Hepatocyte (in vitro differentiated cells): ENCODE data around the gene OXT. TPM values are rescaled to one million over a fixed set of nuclear protein-coding genes. Genes with fewer than 3 reads are reported as not detected.
"Not testable (repeated sequence)": the region's sequence is repeated elsewhere in the genome, so short reads cannot be mapped to it uniquely, and the experiment has no call there.

Experiments used
- DNase-seq: peaks from one replicate; pipeline ENCODE4 v3.0.0-alpha.2; 2016; ENCODE audit warnings: low spot score
- H2AFZ ChIP-seq: fragments of 200-600 bp; sonication (generic); 2 replicates; pipeline ENCODE4 v1.6.0; 2016; ENCODE audit warnings: antibody characterized with exemption, mild to moderate bottlenecking
- H3K27ac ChIP-seq: fragments of 200-600 bp; sonication (generic); 2 replicates; pipeline ENCODE4 v1.5.1; 2016; ENCODE audit warnings: mild to moderate bottlenecking
- H3K27me3 ChIP-seq: fragments of 200-600 bp; sonication (generic); 2 replicates; pipeline ENCODE4 v1.6.1; 2016
- H3K36me3 ChIP-seq: fragments of 200-600 bp; sonication (generic); replicated peaks from 2 replicates; pipeline ENCODE4 v1.5.1; 2016; ENCODE audit warnings: low read depth; ENCODE audit not compliant: insufficient read depth
- H3K4me1 ChIP-seq: fragments of 200-600 bp; sonication (generic); 2 replicates; pipeline ENCODE4 v1.5.1; 2016; ENCODE audit warnings: mild to moderate bottlenecking, moderate library complexity; ENCODE audit not compliant: insufficient read depth
- H3K4me2 ChIP-seq: fragments of 200-600 bp; sonication (generic); 2 replicates; pipeline ENCODE4 v1.6.0; 2016
- H3K4me3 ChIP-seq: fragments of 200-600 bp; sonication (generic); 2 replicates; pipeline ENCODE4 v1.5.1; 2016; ENCODE audit warnings: mild to moderate bottlenecking
- H3K79me2 ChIP-seq: fragments of 200-600 bp; sonication (generic); 2 replicates; pipeline ENCODE4 v1.6.0; 2017; ENCODE audit warnings: mild to moderate bottlenecking
- H3K9me2 ChIP-seq: fragments of 200-600 bp; sonication (generic); replicated peaks from 2 replicates; pipeline ENCODE4 v1.6.0; 2017; ENCODE audit warnings: mild to moderate bottlenecking; ENCODE audit not compliant: insufficient read depth
- H3K9me3 ChIP-seq: fragments of 200-600 bp; sonication (generic); 2 replicates; pipeline ENCODE4 v1.5.1; 2016; ENCODE audit warnings: low read depth, mild to moderate bottlenecking
- H4K20me1 ChIP-seq: fragments of 200-600 bp; sonication (generic); 2 replicates; pipeline ENCODE4 v1.6.0; 2016; ENCODE audit warnings: mild to moderate bottlenecking; ENCODE audit not compliant: insufficient read depth, poor library complexity, severe bottlenecking
- EZH2 ChIP-seq: fragments of 200-600 bp; sonication (generic); IDR thresholded peaks from 2 replicates; pipeline ENCODE4 v1.6.1; 2016; ENCODE audit warnings: antibody characterized with exemption, mild to moderate bottlenecking, borderline replicate concordance
- EZH2phosphoT487 ChIP-seq: fragments of 200-600 bp; sonication (generic); IDR thresholded peaks from one replicate; pipeline ENCODE4 v1.6.1; 2018; ENCODE audit warnings: antibody characterized with exemption, mild to moderate bottlenecking, low read depth, moderate library complexity; ENCODE audit not compliant: unreplicated experiment, severe bottlenecking
- WGBS: methylation state at CpG from one replicate; pipeline ENCODE4 v1.1.6; 2016; ENCODE audit warnings: low lambda C conversion rate; ENCODE audit errors: missing lambda C conversion rate; 5-methylcytosine and 5-hydroxymethylcytosine counted together
- polyA plus RNA-seq: library from polyadenylated mRNA; unstranded; fragments of >200 nt; fragmentation: Nextera tagmentation; extraction: Ambion mirVana; gene quantifications from 2 replicates; pipeline ENCODE4 v1.2.1, GENCODE V29; 2016
- total RNA-seq: library from RNA; depleted of rRNA; stranded (reverse); fragments of >200 nt; gene quantifications from 2 replicates; pipeline ENCODE4 v1.2.3, GENCODE V29; 2014
- TF ChIP-seq, protein P1 (sequence below): fragments of 200-600 bp; sonication (generic); IDR thresholded peaks from 2 replicates; pipeline ENCODE4 v1.5.1; 2016; ENCODE audit warnings: antibody characterized with exemption, mild to moderate bottlenecking; ENCODE audit not compliant: poor library complexity

The OXT gene
- total RNA-seq (0.92 TPM in 1 of 2 replicates, not detected in the other), polyA plus RNA-seq (3.4 and 4.3 TPM in 2 replicates)

DNA sequence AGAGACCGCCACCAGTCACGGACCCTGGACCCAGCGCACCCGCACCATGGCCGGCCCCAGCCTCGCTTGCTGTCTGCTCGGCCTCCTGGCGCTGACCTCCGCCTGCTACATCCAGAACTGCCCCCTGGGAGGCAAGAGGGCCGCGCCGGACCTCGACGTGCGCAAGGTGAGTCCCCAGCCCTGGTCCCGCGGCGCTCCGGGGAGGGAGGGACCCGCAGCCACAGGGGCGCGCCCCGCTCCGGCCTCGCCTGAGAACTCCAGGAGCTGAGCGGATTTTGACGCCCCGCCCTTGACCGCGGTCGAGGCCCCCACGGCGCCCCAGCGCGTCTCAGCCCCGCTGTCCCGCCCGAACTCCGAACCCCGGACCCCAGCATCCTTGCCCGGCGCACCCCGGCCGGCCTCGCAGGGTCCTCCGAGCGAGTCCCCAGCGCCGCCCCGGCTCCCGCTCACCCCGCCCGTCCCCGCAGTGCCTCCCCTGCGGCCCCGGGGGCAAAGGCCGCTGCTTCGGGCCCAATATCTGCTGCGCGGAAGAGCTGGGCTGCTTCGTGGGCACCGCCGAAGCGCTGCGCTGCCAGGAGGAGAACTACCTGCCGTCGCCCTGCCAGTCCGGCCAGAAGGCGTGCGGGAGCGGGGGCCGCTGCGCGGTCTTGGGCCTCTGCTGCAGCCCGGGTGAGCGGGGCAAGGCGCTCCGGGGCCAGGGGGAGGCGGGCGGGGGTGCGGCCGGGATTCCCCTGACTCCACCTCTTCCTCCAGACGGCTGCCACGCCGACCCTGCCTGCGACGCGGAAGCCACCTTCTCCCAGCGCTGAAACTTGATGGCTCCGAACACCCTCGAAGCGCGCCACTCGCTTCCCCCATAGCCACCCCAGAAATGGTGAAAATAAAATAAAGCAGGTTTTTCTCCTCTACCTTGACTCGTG is at the start of gene OXT:
OXT (plus strand) TSS at position 11 of the 920 bp plus-strand sequence; CDS start at position 47, 36 bp downstream.
- Histone ChIP-seq H2AFZ (peak within 1 kb of the TSS; percentile 90), H3K4me1 (peaks cover 10% of the 10 kb centered on the region), H3K27me3 (peaks cover 15% of the 10 kb centered on the region), H4K20me1 (no peaks in the 10 kb centered on the region), H3K9me2 (no peaks in the 10 kb centered on the region), H3K9me3 (no peaks in the 10 kb centered on the region), H3K4me2 (peak within 1 kb of the TSS; percentile 97), H3K27ac (no peak within 1 kb of the TSS), H3K79me2 (no peaks in the 10 kb centered on the region), H3K36me3 (no peaks in the 10 kb centered on the region), H3K4me3 (peak within 1 kb of the TSS; percentile 42)
- WGBS, result 26% methylated on average over 59 of the region's 95 CpGs
- peak; percentile 79 for TF ChIP-seq EZH2
- TF ChIP-seq EZH2phosphoT487, result no peak
- TF ChIP-seq, protein P1, sequence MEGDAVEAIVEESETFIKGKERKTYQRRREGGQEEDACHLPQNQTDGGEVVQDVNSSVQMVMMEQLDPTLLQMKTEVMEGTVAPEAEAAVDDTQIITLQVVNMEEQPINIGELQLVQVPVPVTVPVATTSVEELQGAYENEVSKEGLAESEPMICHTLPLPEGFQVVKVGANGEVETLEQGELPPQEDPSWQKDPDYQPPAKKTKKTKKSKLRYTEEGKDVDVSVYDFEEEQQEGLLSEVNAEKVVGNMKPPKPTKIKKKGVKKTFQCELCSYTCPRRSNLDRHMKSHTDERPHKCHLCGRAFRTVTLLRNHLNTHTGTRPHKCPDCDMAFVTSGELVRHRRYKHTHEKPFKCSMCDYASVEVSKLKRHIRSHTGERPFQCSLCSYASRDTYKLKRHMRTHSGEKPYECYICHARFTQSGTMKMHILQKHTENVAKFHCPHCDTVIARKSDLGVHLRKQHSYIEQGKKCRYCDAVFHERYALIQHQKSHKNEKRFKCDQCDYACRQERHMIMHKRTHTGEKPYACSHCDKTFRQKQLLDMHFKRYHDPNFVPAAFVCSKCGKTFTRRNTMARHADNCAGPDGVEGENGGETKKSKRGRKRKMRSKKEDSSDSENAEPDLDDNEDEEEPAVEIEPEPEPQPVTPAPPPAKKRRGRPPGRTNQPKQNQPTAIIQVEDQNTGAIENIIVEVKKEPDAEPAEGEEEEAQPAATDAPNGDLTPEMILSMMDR, result no peak
- DNase-seq, result peak; percentile 53

DNA sequence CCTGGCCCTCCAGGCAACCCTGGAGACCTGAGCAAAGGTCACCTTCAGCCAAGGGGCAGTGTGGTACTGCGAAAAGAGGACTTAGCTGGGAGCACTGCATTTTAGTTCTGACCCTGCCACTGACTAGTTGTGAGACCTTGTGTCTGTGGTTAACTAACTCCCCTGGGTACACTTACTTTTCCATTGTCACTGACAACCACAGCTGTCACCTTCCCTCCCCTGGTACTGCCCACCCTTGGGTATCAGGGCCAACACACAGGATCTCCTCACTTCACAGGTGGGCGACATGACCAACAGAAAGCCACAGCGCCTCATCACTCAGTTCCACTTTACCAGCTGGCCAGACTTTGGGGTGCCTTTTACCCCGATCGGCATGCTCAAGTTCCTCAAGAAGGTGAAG is 49.6 kb upstream of the OXT start:
- Histone ChIP-seq H3K36me3 (no peaks in the 10 kb centered on the region), H3K27me3 (no peaks in the 10 kb centered on the region), H3K4me2 (no peak overlapping the region), H3K4me3 (no peak overlapping the region), H4K20me1 (no peaks in the 10 kb centered on the region), H2AFZ (no peak overlapping the region), H3K79me2 (no peaks in the 10 kb centered on the region), H3K27ac (peak overlapping the region; percentile 91), H3K9me3 (no peaks in the 10 kb centered on the region), H3K4me1 (peaks cover 38% of the 10 kb centered on the region), H3K9me2 (no peaks in the 10 kb centered on the region)
- 98% methylated on average over 5 of the region's 5 CpGs for WGBS
- TF ChIP-seq EZH2phosphoT487, result no peak
- TF ChIP-seq, protein P1, result no peak
- TF ChIP-seq EZH2, result no peak
- DNase-seq, result no peak

DNA sequence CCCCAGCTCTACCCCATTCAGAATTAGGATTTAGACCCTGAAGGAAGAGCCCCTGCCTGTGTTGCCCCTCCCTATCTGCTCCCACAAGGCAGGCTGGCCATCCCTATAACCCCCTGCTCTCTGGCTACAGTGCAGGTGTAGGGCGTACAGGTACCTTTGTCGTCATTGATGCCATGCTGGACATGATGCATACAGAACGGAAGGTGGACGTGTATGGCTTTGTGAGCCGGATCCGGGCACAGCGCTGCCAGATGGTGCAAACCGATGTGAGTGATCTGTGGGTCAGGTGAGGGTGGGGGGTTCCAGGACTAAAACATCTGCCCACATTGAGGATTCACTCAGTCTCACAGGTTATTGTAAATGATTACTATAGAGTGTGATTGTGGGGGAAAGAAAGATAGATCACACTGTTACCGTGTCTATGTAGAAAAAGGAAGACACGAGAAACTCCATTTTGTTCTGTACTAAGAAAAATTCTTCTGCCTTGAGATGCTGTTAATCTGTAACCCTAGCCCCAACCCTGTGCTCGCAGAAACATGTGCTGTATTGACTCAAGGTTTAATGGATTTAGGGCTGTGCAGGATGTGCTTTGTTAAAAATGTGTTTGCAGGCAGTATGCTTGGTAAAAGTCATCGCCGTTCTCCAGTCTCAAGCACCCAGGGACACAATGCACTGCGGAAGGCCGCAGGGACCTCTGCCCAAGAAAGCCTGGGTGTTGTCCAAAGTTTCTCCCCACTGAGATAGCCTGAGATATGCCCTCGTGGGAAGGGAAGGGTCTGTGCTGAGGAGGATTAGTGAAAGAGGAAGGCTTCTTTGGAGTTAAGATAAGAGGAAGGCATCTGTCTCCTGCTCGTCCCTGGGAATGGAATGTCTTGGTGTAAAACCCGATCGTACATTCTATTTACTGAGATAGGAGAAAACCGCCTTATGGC is 48.6 kb upstream of the OXT start:
- not testable (repeated sequence) for H2AFZ ChIP-seq, H3K4me3 ChIP-seq, H3K36me3 ChIP-seq, H4K20me1 ChIP-seq, H3K27me3 ChIP-seq, H3K9me2 ChIP-seq, H3K9me3 ChIP-seq, H3K79me2 ChIP-seq, DNase-seq
- WGBS, result 46% methylated on average over 20 of the region's 20 CpGs
- H3K4me1 ChIP-seq, result peaks cover 38% of the 10 kb centered on the region
- H3K4me2 ChIP-seq, result peak overlapping the region; percentile 57
- H3K27ac ChIP-seq, result peak overlapping the region; percentile 91
